PC-9 (cell line): ENCODE measurements around the gene AP2A1. TPM values are rescaled to one million over a fixed set of nuclear protein-coding genes. Genes with fewer than 3 reads are reported as not detected.

Experiments used
- BruUV-seq: library from RNA; stranded (reverse); fragments of 400-500 nt; replicated peaks from 2 replicates; lab custom pipeline; 2021; lab: Mats Ljungman, UMichigan
- CTCF ChIA-PET: fragments of 300-600 bp; sonication (Branson Sonifier 250); formaldehyde crosslinking; loops from one replicate; lab custom pipeline; 2022; ENCODE audit warnings: antibody characterized with exemption; lab: Charles Lee
- POLR2A ChIA-PET: fragments of 300-600 bp; sonication (Branson Sonifier 250); formaldehyde crosslinking; loops from one replicate; lab custom pipeline; 2022; ENCODE audit warnings: antibody characterized with exemption; ENCODE audit not compliant: unreplicated experiment; lab: Charles Lee
- DNase-seq, 2 experiments: peaks; one replicate each; pipeline versions ENCODE4 v3.0.0 to v3.0.0-alpha.2; 2015 to 2022; ENCODE audit warnings: mixed read lengths in 1 of 2
- H2AFZ ChIP-seq: fragments of 200-600 bp; sonication (generic); 2 replicates; pipeline ENCODE4 v1.8.1; 2017; ENCODE audit warnings: antibody characterized with exemption
- H3F3A ChIP-seq: fragments of 200-600 bp; sonication (generic); 2 replicates; pipeline ENCODE4 v1.8.1; 2017; ENCODE audit warnings: antibody characterized with exemption, mild to moderate bottlenecking, low read depth; ENCODE audit not compliant: insufficient read depth
- H3K27ac ChIP-seq: fragments of 200-600 bp; sonication (generic); 2 replicates; pipeline ENCODE4 v1.6.1; 2016; ENCODE audit warnings: mixed run types
- H3K27me3 ChIP-seq: fragments of 200-600 bp; sonication (generic); 2 replicates; pipeline ENCODE4 v1.6.1; 2016; ENCODE audit warnings: low read depth, mixed run types; ENCODE audit not compliant: insufficient read depth
- H3K36me3 ChIP-seq: fragments of 200-600 bp; sonication (generic); 2 replicates; pipeline ENCODE4 v1.6.1; 2016; ENCODE audit warnings: low read depth, mixed run types
- H3K4me1 ChIP-seq: fragments of 200-600 bp; sonication (generic); replicated peaks from 2 replicates; pipeline ENCODE4 v1.6.1; 2016; ENCODE audit warnings: mixed run types; ENCODE audit not compliant: insufficient read depth
- H3K4me2 ChIP-seq: fragments of 200-600 bp; sonication (generic); 2 replicates; pipeline ENCODE4 v1.6.1; 2017; ENCODE audit warnings: mixed run types
- H3K4me3 ChIP-seq: fragments of 200-600 bp; sonication (generic); 2 replicates; pipeline ENCODE4 v1.6.1; 2016; ENCODE audit warnings: mixed run types
- H3K79me2 ChIP-seq: fragments of 200-600 bp; sonication (generic); 2 replicates; pipeline ENCODE4 v1.6.1; 2017; ENCODE audit warnings: low read depth, mixed run types
- H3K9me2 ChIP-seq: fragments of 200-600 bp; sonication (generic); 2 replicates; pipeline ENCODE4 v1.8.1; 2017; ENCODE audit warnings: mild to moderate bottlenecking; ENCODE audit not compliant: insufficient read depth
- H3K9me3 ChIP-seq: fragments of 200-600 bp; sonication (generic); 2 replicates; pipeline ENCODE4 v1.8.1; 2016; ENCODE audit warnings: low read depth; ENCODE audit not compliant: insufficient read depth
- H4K20me1 ChIP-seq: fragments of 200-600 bp; sonication (generic); 2 replicates; pipeline ENCODE4 v1.8.1; 2017; ENCODE audit not compliant: insufficient read depth
- EZH2 ChIP-seq: fragments of 200-600 bp; sonication (generic); IDR thresholded peaks from 2 replicates; pipeline ENCODE4 v1.8.0; 2017; ENCODE audit warnings: antibody characterized with exemption, low read depth
- intact Hi-C: fragments of 100-400 bp; cut with micrococcal nuclease; formaldehyde crosslinking; loops from one replicate; pipeline ENCODE4 v1.10.0; 2022; ENCODE audit not compliant: unreplicated experiment
- total RNA-seq: library from RNA; stranded (reverse); gene quantifications from 2 replicates; pipeline ENCODE4 v1.2.3, GENCODE V29; 2021
- TF ChIP-seq, protein P1 (sequence below): fragments of 200-600 bp; sonication (generic); conservative IDR thresholded peaks from 2 replicates; pipeline ENCODE4 v1.6.1; 2017; ENCODE audit warnings: mixed run types, antibody characterized with exemption, mild to moderate bottlenecking, moderate library complexity

Gene AP2A1
- total RNA-seq, 1 experiment from 2014 or later: 91.8 TPM

DNA sequence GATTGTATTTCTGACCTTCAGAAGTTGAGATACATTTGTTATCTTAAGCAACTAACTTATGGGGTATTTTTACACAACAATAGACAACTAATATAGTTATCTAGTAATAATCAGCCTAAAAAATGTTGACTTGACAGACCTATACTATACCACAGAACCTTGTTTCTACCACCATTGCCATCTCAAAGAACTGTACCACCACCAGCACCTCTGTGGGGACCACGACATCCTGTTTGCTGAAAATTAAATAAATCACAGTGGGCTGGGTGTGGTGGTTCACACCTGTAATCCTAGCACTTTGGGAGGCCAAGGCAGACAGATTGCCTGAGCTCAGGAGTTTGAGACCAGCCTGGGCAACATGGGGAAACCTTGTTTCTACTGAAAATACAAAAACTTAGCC, 27.7 kb upstream of the AP2A1 start:
- no peaks in the 10 kb centered on the region for H3K27me3 ChIP-seq
- H3K4me2 ChIP-seq: no peak overlapping the region
- DNase-seq: no peak
- no peak overlapping the region for H3K4me3 ChIP-seq
- H4K20me1 ChIP-seq: no peaks in the 10 kb centered on the region
- no peaks in the 10 kb centered on the region for H3K9me3 ChIP-seq
- no peak overlapping the region for H3K27ac ChIP-seq
- no peak overlapping the region for H2AFZ ChIP-seq
- H3F3A ChIP-seq: no peaks in the 10 kb centered on the region
- intact Hi-C loops: no loop called here
- BruUV-seq: no TSS peak
- H3K79me2 ChIP-seq: no peaks in the 10 kb centered on the region
- H3K9me2 ChIP-seq: no peaks in the 10 kb centered on the region
- CTCF ChIA-PET: no interaction called here
- POLR2A ChIA-PET: no interaction called here
- no peaks in the 10 kb centered on the region for H3K4me1 ChIP-seq
- H3K36me3 ChIP-seq: no peaks in the 10 kb centered on the region
- TF ChIP-seq EZH2: no peak
- TF ChIP-seq, protein P1, sequence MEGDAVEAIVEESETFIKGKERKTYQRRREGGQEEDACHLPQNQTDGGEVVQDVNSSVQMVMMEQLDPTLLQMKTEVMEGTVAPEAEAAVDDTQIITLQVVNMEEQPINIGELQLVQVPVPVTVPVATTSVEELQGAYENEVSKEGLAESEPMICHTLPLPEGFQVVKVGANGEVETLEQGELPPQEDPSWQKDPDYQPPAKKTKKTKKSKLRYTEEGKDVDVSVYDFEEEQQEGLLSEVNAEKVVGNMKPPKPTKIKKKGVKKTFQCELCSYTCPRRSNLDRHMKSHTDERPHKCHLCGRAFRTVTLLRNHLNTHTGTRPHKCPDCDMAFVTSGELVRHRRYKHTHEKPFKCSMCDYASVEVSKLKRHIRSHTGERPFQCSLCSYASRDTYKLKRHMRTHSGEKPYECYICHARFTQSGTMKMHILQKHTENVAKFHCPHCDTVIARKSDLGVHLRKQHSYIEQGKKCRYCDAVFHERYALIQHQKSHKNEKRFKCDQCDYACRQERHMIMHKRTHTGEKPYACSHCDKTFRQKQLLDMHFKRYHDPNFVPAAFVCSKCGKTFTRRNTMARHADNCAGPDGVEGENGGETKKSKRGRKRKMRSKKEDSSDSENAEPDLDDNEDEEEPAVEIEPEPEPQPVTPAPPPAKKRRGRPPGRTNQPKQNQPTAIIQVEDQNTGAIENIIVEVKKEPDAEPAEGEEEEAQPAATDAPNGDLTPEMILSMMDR: no peak

DNA sequence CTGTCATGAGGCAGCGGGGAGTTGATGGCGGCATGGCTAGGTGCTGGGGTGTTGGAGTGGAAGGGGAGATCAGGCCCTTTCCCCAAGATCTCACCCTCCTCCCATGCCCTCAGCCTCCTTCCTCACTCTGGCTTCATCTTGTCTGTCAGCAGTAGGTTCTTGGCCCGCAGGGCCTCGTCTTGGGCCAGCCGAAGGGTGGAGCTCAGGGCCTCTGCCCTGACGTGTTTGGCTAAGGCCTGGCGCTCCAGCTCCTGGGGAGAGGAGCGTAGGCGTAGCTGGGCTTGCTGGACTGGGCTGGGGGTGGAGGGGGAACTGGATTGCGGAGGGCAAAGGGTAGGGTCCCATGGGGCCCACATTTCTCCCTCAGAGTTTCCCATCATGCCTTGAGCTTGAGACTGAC, 26.9 kb upstream of the AP2A1 start:
- no peak for DNase-seq
- H3F3A ChIP-seq: no peaks in the 10 kb centered on the region
- no peaks in the 10 kb centered on the region for H3K27me3 ChIP-seq
- H3K9me3 ChIP-seq: no peaks in the 10 kb centered on the region
- H3K9me2 ChIP-seq: no peaks in the 10 kb centered on the region
- BruUV-seq: no TSS peak
- CTCF ChIA-PET: no interaction called here
- no peaks in the 10 kb centered on the region for H3K4me1 ChIP-seq
- H3K27ac ChIP-seq: no peak overlapping the region
- no peak overlapping the region for H3K4me2 ChIP-seq
- H4K20me1 ChIP-seq: no peaks in the 10 kb centered on the region
- no peaks in the 10 kb centered on the region for H3K79me2 ChIP-seq
- TF ChIP-seq, protein P1: no peak
- TF ChIP-seq EZH2: no peak
- POLR2A ChIA-PET: no interaction called here
- H2AFZ ChIP-seq: no peak overlapping the region
- H3K4me3 ChIP-seq: no peak overlapping the region
- H3K36me3 ChIP-seq: no peaks in the 10 kb centered on the region
- intact Hi-C loops: no loop called here

DNA sequence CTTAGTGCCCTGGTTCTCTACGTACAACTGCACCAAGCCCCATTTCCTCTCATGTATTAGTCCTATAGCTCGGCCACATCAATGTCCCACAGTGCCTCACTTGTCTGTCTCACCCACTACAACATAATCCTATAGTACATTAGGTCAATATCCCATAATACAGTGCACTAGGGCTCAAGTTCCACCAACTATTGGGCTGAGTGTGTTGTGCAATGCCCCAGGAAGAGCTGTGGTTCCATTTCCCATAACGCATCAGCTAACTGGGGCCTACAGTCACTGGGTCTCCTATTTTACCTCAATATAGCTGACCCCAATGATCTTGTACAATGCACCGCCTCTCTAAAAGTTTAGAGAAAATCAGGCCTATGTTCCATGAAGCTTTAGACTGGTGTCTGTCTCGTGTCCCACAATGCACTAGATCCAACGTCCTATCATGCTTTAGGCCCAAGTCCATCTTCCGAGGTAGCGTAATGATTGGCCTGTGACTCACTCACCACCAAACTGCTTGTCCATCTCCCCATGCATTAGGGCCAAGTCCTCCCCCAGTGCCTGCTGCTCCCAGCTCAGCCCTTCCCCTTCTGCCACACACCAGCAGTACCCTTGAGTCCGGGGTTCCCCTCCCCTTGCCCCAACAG, 25.5 kb upstream of the AP2A1 start:
- H3K9me2 ChIP-seq: no peaks in the 10 kb centered on the region
- no peaks in the 10 kb centered on the region for H3F3A ChIP-seq
- no peaks in the 10 kb centered on the region for H3K9me3 ChIP-seq
- H3K27ac ChIP-seq: no peak overlapping the region
- ChIA-PET POLR2A (no interaction called here), CTCF (no interaction called here)
- DNase-seq: no peak
- no peaks in the 10 kb centered on the region for H3K36me3 ChIP-seq
- no peak overlapping the region for H2AFZ ChIP-seq
- no peak overlapping the region for H3K4me2 ChIP-seq
- no peaks in the 10 kb centered on the region for H3K27me3 ChIP-seq
- no TSS peak for BruUV-seq
- intact Hi-C loops: no loop called here
- no peaks in the 10 kb centered on the region for H3K4me1 ChIP-seq
- H3K4me3 ChIP-seq: no peak overlapping the region
- H4K20me1 ChIP-seq: no peaks in the 10 kb centered on the region
- no peak for TF ChIP-seq EZH2
- TF ChIP-seq, protein P1: no peak
- no peaks in the 10 kb centered on the region for H3K79me2 ChIP-seq
